Activated CD4-positive, CD25-positive, alpha-beta regulatory T cell (primary cell): Measurements from ENCODE around the gene NPAS2.

ENCODE experiments used
- DNase-seq, 4 experiments: peaks; one replicate each; lab custom pipeline; 2025; lab: John Stamatoyannopoulos, UW

Gene NPAS2

GRCh38 chr2:100905132-100905805, 85.3 kb downstream of the NPAS2 start:
- no peak for DNase-seq

DNA sequence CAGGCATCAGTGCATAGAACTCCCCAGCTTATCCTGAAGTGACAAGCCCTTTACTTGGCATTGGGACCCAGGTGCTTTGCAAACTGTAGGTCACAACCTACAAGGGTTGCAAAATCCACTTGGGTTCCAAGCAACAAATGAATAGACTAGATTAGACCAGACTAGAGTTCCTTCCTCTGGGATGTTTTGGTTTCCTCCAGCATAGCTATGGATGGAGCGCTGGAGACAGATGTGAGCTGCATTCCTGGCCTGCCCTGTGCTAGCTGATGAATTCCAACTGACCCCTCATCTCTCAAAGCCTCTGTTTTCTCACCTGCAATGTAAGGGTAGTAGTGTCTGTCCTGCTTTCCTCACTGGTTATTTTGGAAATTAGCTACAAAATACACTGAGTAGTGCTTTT, 86.2 kb downstream of the NPAS2 start:
- no peak for DNase-seq

DNA sequence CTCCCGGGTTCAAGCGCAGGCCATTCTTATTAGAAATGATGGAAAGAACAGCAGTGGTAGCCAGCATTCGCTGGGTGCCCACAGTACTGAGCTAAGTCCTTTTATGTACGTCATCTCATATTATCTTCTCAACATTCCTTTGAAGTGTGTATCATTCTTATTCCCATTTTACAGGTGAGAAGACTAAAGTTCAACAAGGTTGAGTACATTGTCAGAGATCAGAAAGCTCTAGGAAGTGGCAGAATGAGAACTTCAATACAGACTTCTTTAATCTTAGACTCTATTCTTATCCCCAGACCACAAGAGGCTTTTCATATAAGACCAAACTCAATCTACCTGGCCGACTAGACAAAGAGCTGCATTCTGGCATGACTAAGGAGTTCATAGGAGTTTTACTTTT, 86.7 kb downstream of the NPAS2 start:
- no peak for DNase-seq

- no peak for DNase-seq
These were observed 87.9 kb downstream of the NPAS2 start for GRCh38 chr2:100907832-100908231.

GRCh38 chr2:100909534-100910081, 89.7 kb downstream of the NPAS2 start:
- no peak for DNase-seq

DNA sequence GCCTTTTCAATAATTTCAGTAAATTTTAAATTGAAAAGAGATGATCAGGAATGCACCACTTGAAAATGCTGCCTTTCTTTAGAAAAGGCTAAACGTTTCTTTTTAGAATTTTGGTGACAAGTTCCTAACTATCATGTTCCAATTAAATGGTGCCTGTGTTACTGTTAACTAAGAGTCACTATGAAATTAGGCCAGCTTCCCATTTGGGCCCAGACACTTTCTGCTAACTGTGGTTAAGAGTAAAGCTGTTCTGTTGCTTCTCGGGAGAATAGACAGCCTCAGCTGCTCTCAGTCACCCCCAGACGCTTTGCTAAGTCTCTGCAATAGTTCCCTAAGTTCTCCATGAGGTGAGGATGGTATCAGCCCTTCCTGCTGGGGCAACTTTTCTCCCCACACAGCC, 90.2 kb downstream of the NPAS2 start:
- no peak for DNase-seq

DNA sequence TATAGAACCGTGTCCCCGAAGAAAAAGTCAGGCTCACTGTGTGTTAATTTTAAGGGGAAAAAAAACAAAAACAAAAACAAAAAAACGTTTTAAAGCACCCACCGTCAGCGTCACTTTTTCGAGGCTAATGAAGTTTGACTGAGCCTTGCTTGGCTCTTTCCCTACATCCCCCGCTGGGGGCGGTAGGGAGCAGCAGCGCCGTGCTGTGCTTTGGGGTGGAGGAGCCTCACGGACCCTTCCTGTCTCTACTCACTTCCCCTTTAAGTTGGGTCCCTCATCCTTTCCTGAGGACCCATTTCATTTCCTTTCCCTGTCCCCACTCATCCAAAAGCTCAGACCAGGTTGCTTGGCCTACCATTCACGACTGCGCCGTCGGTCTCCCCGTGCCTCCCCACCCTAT, 99.4 kb downstream of the NPAS2 start:
- DNase-seq = no peak

DNA sequence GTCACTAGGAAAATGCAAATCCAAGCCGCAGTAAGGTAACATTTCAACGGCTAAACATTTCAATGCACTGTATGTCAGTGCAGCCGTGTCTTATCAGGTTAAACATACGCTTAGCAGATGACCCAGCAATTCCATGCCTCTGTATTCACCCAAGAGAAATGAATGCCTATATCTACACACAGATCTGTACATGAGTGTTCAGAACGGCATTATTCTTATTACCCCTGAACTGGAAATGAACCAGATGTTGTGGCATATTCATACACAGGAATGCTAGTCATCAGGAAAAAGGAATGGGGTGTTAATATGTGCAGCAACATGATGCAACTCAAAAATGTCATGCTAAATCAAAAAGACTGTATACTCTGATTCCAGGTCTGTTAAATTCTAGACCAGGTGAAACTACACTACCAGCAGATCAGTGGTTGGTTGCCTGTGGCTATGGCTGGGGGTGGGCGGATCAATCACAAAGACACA, 101.8 kb downstream of the NPAS2 start:
- DNase-seq = no peak

DNA sequence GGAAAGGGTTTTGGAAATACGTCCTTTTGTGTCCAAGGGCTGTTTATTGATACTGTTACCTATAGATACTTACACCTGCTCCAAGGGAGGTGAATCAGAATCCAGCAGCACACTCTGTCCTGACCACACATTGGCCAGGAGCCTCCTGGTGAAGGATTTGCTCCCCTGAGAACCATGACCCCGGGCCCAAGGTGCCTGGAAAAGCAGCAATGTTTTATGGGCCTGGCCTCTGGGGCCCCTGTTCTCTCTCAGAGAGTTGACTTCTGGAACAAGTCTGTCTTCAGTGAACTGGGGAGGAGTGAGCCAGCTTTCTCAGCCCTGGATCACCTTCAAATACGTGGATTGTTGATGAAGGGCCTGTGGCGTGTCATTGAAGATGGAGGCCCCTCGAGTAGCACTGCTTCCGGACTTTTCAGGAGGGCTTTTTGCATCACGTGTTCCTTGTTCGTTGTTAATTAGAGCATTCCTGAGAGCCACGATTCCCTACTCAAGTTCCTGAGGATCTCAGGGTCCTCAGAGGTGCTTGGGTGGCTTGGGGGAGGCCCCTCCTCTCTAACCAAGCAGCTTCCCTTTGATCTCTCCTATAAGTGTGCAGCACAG, 103.6 kb downstream of the NPAS2 start:
- no peak for DNase-seq

DNA sequence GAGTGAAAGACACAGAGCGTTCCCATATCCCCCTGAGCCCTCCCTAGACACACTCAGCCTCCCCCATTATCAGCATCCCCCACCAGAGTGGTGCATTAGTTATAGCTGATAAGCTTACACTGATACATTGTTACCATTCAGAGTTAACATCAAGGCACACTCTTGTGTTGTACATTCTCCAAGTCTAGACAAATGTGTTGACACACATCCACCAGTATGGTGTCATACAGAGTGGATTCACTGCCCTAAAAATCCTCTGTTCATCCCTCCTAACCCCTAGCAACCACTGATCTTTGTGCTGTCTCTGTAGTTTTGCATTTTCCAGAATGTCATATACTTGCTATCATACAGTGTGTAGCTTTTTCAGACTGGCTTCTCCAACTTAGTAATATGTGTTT, 104.2 kb downstream of the NPAS2 start:
- DNase-seq = no peak

DNA sequence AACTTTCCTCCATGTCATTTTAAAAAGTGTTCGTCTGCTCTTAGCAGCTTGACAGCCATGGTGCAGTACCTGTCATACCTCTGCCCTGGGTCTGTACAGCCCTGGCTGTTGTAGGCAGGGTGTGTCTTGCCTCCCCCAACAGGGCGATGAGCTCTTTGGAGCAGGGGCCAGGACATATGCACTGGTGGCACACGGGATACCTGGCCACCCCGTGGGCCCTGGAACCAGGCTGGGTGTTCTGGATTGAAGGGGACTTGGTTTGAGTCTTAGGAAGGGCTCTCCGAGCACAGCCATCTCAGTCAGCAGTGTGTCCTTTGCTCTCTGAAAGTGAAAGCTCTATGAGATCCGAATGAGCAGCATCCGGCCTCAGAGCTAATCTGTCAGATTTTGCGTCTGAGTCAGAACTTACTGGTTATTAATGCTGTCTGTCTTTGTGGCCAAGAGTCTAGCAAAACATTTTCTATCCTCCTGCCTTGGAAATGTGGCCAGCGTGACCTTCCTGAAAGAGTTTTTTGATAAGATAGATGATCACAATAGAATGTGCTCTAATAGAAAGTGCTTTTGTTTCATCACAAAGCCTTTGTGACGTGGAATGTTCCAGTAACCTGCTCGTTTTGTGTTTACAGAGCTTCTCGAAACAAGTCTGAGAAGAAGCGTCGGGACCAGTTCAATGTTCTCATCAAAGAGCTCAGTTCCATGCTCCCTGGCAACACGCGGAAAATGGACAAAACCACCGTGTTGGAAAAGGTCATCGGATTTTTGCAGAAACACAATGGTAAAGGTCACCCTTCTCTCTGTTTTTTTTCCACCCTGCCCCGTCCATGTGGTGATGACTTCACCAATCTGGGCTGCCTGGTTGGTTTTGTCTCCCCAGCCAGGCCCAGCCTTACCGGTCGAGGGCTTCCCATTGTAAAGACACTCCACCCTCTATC, 104.8 kb downstream of the NPAS2 start:
- DNase-seq = peak in 1 of 4 experiments; percentile 3

- DNase-seq = no peak
These were observed 108.3 kb downstream of the NPAS2 start for GRCh38 chr2:100928235-100928634.

DNA sequence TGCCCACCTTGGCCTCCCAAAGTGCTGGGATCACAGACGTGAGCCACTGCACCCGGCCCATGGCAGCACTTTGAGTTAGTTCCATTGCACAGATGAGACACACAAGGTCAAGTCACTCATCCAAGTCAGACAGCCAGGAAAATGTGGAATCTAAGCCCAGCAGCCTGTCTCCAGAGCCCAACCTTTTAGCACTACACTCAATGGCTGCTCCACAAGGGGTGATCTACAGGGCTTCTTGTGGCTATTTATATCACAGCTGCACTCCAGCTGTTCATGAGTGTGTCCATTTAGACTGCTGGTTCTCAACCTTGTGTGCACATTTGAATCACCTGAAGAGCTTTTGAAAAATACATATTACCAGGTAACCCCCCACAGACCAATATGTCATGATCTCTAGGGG, 109.2 kb downstream of the NPAS2 start:
- DNase-seq = no peak

- no peak for DNase-seq
These were observed 114.8 kb downstream of the NPAS2 start for GRCh38 chr2:100934504-100935371.

DNA sequence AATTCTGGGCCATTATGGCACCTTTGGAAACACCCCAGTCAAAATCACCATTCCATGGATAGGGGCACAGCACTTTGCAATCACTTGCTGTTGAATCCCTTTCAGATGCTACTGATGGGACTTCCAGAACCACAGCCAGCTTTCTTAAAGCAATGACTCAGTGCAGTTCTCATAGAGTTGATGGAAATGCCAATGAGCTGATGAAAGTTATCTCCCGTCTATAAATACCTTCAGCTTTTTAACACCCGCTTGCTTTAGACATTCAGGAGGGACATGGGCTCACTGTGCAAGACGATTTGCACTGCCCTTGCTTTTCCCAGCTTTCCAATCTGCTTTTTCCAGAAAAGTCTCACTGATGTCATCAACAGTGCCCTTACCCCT, 115.4 kb downstream of the NPAS2 start:
- no peak for DNase-seq

- DNase-seq = no peak
These were observed 116.3 kb downstream of the NPAS2 start for GRCh38 chr2:100936070-100936741.

DNA sequence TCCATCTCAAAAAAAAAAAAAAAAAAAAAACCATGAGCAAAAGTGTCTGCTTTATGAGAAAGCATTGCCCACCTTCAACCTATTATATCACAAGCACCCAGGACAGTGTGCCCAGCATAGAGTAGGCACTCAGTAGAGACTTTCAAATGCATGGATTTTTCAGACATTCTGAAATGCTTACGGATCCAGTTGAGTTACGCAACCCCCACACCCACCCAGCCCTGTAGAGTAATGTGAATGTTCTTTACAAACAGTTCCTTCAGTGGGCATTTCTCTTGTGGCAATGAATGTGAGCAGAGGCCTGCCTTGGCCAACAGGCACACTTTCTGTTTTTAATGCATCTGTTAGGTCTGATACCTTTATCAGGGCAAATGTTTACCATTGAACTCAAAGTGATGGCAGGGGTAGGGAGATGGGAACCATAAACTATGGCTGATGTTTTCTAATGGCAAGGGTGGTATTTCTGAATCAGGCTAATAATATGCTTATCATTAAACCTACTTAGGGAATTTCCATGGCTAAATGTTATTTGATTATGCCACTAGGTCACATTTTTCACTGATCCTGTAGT, 117.1 kb downstream of the NPAS2 start:
- no peak for DNase-seq

DNA sequence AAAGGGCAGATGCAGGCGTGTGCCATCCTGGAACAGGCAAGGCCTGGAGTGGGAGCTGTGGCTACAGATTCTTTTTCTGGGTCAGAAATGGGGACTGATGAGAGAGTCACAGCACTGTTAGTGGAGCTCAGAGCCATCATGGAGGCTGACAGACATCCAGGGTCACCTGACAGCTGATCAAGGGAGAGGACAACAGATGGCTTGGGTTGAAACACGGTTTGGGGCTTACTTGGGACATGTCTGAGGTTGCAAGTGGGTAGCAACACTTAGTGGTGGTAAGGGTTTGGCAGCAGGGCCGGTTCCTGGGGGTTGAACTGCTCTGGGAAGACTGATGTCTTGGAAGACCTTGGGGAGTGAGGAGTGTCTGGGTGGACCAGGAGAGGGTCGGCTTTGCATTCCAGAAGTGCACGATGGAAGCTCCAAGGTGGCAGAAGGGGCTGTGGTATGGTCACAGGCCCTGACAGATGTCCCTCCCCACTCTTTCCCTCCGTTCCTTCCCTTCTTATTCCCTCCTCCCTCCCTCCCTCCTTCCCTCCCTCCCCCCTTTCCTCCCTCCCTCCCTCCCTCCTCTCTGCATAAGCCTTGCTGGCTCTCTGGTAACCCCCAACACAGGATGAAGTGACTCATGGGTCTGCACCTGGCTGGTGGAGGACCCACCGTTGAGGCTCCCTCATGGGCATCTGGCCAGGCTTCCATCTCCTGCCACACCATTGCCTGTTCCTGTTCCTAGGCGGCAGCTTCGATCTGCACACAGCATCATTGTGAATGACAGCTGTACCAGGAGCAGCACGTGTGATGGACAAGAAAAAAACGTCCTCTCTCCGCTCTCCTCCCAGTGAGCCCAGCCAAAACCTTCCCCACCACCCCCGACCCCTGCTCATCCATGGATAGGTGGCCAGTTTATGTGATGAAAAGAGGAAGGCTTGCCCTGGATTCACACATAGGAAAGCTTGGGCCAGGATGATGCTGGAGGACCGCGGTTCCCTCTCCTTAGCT, 118.4 kb downstream of the NPAS2 start:
- no peak for DNase-seq

DNA sequence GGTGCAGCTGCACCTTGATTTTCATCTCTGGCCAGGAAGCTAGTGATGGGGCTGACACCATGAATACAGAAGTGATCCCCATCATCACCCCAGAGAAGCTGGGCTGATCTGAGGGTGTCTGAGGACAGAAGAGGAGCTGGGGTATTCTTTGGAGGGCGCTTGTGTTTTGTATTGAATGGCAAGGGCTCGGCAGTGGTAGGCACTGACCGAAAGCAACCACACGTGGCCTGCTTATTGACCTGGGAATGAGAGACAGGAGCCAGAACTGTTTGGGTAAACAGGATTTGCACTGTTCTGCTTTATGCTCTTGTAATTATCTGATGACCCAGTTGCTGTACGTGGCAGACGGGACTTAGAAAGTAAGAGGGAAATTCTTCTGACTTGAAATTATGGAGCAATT, 119.5 kb downstream of the NPAS2 start:
- DNase-seq = no peak
